Activated T-cell treated with anti-CD3 and anti-CD28 coated beads, Interleukin-2, amount 50 U/mL, for 1 hour (primary cell): ENCODE data around the gene KCTD19.

Experiments
- DNase-seq: peaks from one replicate; pipeline ENCODE4 v3.0.0-alpha.2; 2020

Gene KCTD19

GRCh38 chr16:67312719-67313118, 13.8 kb downstream of the KCTD19 start:
- no peak for DNase-seq

- no peak for DNase-seq
Measured at GRCh38 chr16:67311607-67312488, 14.7 kb downstream of the KCTD19 start.

GRCh38 chr16:67310561-67310960, 16.0 kb downstream of the KCTD19 start:
- no peak for DNase-seq

GRCh38 chr16:67305216-67306071, 21.1 kb downstream of the KCTD19 start:
- no peak for DNase-seq

DNA sequence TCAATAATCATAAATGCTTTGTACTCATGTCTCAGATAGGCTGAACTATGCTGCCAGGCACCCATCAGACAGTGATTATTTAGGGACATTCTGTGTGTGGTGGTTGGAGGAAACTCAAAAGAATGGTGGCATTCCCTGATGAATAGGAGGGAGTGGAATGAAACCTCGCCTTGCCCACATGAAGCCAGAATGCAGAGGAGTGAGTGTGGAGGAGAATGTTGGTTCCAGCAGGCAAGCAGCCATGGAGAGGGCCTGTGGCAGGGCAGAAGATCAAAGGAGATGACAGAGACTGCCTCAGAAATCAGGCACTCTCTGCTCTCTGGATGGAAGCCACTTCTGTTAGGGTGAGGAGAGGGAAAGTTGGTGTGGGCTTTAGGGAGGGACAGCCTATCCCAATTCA, 22.5 kb downstream of the KCTD19 start:
- DNase-seq, result no peak

DNA sequence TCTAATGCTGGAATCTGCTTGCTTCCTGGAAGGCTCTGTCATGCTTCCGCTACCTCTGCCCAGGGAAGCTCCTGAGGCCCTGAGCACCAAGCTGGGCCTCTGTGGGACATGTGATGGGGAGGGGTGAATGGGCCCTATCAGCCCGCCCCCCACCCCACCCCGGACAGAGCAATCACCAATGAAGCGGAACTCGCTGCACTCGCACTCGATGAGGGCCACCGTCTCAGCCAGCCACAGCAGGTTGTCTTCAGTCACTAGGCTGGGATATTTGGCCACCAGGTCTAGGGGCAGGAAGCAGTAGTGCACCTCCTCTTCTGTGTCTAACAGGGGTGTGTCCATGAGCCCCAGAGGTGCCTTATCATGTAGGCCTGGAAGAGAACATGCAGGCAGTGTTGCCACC, 23.6 kb downstream of the KCTD19 start:
- DNase-seq, result no peak

GRCh38 chr16:67302076-67302475, 24.5 kb downstream of the KCTD19 start:
- DNase-seq, result no peak

- no peak for DNase-seq
Measured at GRCh38 chr16:67301080-67301782, 25.3 kb downstream of the KCTD19 start.

DNA sequence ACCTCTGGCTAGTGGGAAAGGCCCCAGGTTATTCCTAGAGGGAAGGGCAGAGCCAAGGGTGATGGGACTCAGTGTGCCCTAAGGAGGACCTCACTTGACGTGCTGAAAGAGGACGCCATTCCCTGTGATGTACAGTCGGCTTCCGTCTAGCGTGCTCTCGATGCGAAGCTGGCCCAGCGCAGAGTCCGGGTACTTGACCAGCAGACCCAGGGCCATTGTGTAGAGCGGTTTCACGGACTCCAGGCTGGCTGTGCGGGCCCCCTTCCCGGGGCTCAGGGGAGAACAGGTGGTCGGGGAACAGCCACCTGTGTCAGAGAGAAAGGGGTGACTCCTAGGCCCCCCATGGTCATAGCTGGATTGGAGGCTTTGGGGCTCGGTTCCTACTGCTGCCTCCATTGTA, 27.3 kb downstream of the KCTD19 start:
- no peak for DNase-seq

DNA sequence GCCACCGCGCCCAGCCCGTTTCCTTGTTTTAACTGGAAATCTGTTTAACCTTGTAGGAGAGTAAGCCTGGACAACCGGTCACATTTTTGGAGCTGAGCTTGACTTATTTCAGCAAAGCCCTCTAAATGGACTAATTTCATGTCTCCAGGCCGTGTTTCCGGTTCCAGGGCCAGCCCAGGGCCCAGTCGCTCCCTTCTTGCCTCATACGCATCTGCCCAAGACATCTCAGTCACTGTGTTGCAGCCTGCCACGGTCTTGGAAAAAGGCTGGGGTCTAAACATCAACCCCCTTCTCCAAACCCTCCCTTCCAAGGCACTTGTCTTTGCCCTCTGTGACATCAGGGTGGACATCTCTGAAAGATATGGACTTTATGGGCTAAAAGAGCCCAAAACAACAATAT, 28.3 kb downstream of the KCTD19 start:
- no peak for DNase-seq

- no peak for DNase-seq
Measured at GRCh38 chr16:67296420-67296819, 30.1 kb downstream of the KCTD19 start.

GRCh38 chr16:67294938-67295361, 31.6 kb downstream of the KCTD19 start:
- DNase-seq, result no peak

DNA sequence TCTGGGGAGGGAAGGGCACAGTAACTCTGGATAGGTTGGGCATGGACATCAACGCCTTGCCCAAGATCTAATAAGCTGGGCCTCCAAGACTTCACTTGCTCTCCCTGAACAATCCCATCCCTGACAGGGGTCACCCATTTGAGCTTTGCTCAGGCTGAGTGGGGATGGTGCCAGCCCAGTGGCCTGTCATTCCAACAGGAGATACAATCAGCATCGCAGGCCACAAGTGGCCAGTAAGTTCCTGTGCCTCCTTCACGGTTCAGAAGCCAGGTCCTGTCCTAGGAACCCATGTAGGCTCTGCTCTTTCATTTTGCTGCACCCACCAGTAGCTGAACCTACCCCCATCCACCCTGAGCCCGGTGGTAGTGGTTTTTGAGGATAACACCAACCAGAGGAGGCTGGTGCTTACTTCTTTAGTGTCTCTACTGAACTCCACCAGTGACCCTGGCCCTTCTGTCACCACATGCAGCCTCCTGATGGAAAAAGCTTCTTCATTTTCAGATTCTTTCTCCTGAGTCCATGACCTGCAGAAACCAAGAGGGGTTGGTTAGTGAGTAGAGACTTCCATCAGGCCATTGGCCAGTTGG, 32.3 kb downstream of the KCTD19 start:
- DNase-seq, result no peak

DNA sequence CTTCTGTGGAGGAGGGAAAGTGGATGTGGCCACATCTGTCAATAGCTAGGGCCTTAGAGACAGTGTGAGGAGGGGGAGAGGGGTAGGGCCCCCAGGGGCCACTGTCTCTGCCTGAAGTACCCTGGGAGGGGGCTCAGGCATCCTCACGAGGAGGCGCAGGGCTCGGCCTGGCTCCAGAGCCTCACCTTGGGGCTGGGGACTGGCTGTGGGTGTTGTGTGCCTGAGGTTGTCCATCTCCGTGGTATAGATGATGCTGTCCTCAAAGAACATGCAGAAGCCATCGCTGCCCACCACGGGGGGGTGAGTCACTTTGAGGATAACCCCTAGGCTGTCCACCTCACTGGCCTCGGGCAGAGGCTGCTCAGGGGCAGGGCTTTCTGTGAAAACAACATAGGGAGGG, 35.1 kb downstream of the KCTD19 start:
- DNase-seq, result no peak

- no peak for DNase-seq
Measured at GRCh38 chr16:67287960-67288359, 38.6 kb downstream of the KCTD19 start.

- DNase-seq, result no peak
Measured at GRCh38 chr16:67286441-67287235, 39.9 kb downstream of the KCTD19 start.

DNA sequence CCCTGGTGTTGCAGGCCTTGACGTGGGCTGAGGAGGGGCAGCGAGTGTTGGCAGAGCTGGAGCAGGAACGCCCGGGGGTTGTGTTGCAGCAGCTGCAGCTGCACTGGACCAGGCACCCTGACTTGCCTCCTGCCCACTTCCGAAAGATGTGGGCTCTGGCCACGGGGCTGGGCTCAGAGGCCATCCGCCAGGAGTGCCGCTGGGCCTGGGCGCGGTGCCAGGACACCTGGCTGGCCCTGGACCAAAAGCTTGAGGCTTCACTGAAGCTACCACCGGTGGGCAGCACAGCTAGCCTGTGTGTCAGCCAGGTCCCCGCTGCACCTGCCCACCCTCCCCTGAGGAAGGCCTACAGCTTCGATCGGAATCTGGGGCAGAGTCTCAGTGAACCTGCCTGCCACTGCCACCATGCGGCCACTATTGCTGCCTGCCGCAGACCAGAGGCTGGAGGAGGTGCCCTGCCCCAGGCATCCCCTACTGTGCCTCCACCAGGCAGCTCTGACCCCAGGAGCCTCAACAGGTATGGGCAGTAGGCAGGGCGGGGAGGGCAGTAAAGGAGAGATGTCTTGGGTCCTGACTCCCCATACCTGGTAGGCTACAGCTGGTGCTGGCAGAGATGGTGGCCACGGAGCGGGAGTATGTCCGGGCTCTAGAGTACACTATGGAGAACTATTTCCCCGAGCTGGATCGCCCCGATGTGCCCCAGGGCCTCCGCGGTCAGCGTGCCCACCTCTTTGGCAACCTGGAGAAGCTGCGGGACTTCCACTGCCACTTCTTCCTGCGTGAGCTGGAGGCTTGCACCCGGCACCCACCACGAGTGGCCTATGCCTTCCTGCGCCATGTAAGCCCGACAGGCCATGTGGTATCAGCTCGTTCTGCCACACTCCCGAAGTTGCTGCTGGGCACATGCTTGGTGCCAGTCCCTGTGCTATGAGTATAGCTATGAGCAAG, 41.6 kb downstream of the KCTD19 start:
- no peak for DNase-seq

DNA sequence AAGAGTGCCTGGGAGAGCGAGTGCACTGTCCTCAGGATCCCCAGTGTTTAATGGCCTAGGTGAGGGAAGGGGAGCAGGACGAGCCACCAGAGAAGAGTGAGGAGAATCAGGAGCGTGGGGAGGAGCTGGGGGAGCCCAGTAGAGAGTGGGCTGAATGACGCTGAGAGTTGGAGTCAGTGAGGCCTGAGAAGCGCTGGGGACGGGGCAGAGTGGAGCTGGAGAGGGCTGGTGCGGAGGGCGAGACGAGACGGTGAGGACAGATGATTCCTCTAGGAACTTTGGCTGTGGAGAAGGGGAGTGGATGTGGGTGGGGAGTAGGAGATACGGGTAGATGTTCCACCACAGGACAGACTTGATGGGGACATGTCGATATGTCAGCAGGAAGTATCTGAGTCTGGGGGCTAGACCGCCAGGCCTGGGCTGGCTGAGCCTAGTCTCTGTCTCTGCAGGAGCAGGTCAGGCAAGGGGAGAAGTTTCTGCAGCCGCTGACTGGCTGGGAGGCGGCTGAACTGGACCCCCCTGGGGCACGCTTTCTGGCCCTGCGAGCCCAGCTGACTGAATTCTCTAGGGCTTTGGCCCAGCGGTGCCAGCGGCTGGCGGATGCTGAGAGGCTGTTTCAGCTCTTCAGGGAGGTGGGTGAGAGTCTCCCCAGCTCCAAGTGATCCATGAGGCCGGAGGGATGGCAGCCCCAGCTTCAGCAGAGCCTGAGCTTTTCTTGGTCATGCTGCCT, 42.5 kb downstream of the KCTD19 start:
- no peak for DNase-seq

DNA sequence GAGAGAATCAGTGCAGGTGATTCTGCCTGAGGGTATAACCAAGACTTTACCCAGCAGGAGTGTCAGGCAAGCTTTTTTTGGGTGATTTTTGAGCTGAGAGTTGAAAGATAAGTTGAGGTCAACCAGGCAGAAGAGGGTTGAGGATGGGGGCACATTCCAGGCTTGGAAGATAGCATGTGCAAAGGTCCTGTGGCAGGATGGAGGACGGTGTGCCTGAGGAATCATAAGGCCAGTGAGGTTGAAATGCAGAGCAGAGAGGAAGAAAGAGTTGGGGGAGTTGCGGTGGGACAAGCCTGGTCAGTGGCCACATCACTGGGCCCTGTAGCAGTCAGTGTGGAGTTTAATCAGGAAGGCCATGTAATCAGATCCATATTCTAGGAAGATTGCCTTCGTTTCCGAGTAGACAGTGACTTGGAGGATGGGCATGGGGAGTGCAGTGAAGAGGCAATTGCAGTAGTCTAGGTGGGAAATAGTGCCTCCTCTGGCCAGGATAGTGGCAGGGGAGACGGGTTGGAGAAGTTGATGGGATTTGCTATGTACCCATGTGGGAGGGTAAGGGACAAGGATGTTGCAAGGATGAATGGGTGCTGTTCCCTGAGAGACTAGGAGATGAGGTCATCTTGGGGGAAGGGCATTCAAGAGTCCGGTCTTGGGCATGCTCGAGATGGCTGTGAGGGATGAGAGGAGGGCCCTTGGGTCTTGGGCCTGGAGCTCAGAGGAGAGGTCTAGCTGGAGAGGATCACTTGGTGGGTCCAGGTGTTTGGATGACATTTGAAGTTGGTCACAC, 43.3 kb downstream of the KCTD19 start:
- DNase-seq, result no peak
